DMS153 (cell line): ENCODE results near the gene MYBPC2.
A peak's percentile ranks its signal among the peaks of the same experiment; 100 is the strongest.
"Not testable (repeated sequence)": the region's sequence is repeated elsewhere in the genome, so short reads cannot be mapped to it uniquely, and the experiment has no call there.

Experiments used
- DNase-seq: peaks from one replicate; lab custom pipeline; 2025; lab: John Stamatoyannopoulos, UW

MYBPC2 gene

GRCh38 chr19:50459638-50460037 lies 26.9 kb downstream of the MYBPC2 start:
- no peak for DNase-seq

GRCh38 chr19:50460161-50460765 lies 27.6 kb downstream of the MYBPC2 start:
- no peak for DNase-seq

GRCh38 chr19:50461066-50461875 lies 28.6 kb downstream of the MYBPC2 start:
- DNase-seq = peak; percentile 53

- DNase-seq = no peak
These were observed 30.3 kb downstream of the MYBPC2 start for GRCh38 chr19:50462970-50463369.

GRCh38 chr19:50464348-50464747 lies 31.7 kb downstream of the MYBPC2 start:
- DNase-seq = no peak

- no peak for DNase-seq
These were observed 32.3 kb downstream of the MYBPC2 start for GRCh38 chr19:50465000-50465399.

GRCh38 chr19:50465986-50466705 lies 33.5 kb downstream of the MYBPC2 start:
- peak; percentile 71 for DNase-seq

GRCh38 chr19:50466706-50467039 lies 34.0 kb downstream of the MYBPC2 start:
- DNase-seq = no peak

- no peak for DNase-seq
These were observed 34.9 kb downstream of the MYBPC2 start for GRCh38 chr19:50467566-50467965.

- DNase-seq = no peak
These were observed 36.1 kb downstream of the MYBPC2 start for GRCh38 chr19:50468818-50469217.

GRCh38 chr19:50473336-50473735 lies 40.6 kb downstream of the MYBPC2 start:
- not testable (repeated sequence) for DNase-seq

- DNase-seq = no peak
These were observed 42.4 kb downstream of the MYBPC2 start for GRCh38 chr19:50475101-50475568.

- DNase-seq = no peak
These were observed 43.1 kb downstream of the MYBPC2 start for GRCh38 chr19:50475736-50476223.

GRCh38 chr19:50476224-50476906 lies 43.7 kb downstream of the MYBPC2 start, which contains the start of the genes EMC10 and GARIN5A:
TSS of gene EMC10 (plus strand) at chr19:50476507. CDS start at chr19:50476545, 38 bp downstream.
TSS of gene GARIN5A (minus strand) at chr19:50476848. CDS start at chr19:50476388, 460 bp downstream.
- DNase-seq = peak; percentile 95

- no peak for DNase-seq
These were observed 44.2 kb downstream of the MYBPC2 start for GRCh38 chr19:50476907-50477238.

- no peak for DNase-seq
These were observed 45.2 kb downstream of the MYBPC2 start for GRCh38 chr19:50477751-50478515.

- no peak for DNase-seq
These were observed 46.4 kb downstream of the MYBPC2 start for GRCh38 chr19:50478901-50479715.

- DNase-seq = no peak
These were observed 47.1 kb downstream of the MYBPC2 start for GRCh38 chr19:50479761-50480251.

- no peak for DNase-seq
These were observed 47.8 kb downstream of the MYBPC2 start for GRCh38 chr19:50480281-50481111.
